HG02763 (cell line): Measurements from ENCODE around the gene HKDC1.
"Not testable (repeated sequence)": the region's sequence is repeated elsewhere in the genome, so short reads cannot be mapped to it uniquely, and the experiment has no call there.

Source experiments
- ATAC-seq: cut with Tn5 transposase; IDR thresholded peaks from one replicate; pipeline ENCODE4 v1.9.1; 2021; ENCODE audit warnings: mild to moderate bottlenecking, moderate library complexity; ENCODE audit not compliant: unreplicated experiment

The HKDC1 gene

DNA sequence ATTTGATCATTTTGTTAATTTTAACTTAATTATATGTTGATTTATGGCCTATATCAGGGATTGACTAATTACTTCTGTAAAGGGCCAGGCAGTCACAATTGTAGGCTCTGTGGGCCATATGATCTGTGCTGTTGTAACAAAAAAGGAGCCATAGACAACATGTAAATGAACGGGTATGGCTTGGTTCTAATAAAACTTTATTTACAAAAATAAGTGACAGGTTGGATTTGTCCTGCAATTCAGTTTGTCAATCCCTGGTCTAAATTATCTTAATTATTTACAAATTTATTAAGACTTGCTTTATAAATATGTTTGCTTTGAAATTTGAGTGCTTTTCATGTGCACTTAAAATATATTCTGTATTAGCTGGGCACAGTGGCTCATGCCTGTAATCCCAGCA is 55.3 kb downstream of the HKDC1 start:
- ATAC-seq = no peak

DNA sequence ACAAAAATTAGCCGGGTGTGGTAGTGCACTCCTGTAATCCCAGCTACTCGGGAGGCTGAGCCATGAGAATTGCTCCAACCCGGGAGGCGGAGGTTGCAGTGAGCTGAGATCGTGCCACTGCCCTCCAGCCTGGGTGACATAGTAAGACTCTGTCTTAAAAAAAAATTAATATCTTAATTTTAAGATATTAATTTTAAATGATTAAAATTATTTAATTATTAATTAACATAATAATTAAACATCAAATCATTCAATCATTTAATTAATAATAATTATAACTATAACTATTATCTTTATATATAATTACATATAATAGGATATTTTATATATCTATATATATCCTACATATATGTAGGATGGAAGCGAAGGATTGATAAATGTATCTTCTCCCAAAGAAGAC is 56.4 kb downstream of the HKDC1 start:
- ATAC-seq = no peak

DNA sequence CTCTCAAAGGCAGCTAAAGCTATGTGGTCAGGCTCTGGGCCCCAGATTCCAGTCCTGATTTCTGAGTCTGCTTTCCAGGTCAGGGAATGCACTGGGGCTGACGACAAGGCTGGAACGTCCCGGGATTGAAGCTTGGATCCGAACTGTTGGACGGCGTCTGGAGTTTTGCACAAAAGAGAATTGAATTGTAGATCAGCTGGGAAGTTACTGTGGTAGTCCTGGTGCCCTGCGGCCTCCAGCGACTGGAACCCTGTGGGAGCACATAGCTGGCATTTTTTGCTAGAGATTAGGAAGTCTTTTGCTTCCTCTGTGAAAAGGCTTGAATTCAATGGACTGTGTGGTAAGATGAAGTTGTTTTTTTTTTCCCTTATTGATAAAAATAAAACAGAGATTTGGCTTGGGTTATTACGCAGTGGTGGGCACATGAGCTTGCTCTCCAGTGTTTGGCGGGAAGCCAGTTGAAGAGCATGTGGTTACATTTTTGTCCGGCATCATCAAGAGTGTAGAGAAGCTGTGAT is 58.4 kb downstream of the HKDC1 start, which contains the start of gene HK1:
Gene HK1 (plus strand): TSS at position 51 of the 518 bp plus-strand sequence.
- ATAC-seq = no peak

DNA sequence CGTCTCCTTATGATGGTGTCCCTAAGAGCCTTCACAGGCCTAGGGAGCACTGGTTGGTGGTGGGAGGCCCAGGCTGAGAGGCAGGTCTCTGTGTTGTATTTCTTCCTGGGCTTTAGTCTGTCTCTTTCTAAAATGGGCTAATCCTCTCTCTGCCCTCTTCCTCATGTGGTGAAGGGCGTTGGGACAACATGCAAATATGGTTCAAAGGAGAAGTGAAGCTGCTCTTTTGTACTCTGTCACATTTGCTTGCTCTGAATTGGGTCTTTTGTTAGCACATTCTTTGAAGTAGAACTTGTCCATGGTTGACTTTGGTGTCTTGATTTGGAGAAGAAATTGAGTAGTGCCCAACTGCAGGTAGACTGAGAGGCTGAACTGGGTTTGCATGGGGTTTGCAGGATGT is 59.0 kb downstream of the HKDC1 start:
- ATAC-seq = no peak

DNA sequence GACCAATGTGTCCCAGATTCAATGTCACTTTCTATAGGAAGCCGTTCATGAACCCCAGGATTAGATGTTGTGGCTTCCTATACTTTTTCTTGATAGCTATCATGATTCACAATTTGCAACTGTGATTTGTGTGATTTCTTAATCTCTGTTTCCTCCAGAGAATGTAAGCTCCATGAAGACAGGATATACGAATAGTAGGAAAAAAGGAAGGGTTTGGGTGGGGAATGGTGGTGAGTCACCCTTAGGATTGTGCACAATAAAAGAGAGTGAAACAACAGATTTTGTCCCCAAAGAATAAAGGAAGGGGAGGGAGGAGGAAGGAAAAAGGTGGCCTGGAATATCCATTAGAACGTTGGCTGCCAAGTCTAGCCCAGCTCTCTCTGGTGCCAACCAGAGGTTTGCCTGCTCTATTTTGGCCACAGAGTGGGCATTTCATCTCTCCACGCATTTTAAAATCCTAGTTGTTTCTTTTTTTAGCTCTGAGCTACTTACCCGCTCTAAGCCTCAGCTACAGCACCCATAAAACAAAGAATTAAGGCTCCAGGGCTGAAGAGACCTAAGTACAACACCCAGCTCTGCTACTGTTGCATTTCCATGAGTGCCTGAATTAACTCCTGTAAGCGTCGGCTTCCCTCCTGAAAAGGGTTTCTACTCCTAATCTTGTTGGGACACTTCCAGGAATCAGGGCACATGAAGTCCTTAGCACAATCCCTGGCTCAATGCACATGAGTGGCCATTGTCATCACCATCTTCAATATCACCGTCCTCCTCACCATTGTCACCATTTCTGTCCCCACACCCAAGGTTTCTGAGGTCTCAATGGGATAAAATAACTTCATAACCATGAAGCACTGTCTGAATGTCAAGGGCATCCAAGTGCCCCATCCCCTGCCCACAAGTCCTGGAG is 61.6 kb downstream of the HKDC1 start:
- no peak for ATAC-seq

DNA sequence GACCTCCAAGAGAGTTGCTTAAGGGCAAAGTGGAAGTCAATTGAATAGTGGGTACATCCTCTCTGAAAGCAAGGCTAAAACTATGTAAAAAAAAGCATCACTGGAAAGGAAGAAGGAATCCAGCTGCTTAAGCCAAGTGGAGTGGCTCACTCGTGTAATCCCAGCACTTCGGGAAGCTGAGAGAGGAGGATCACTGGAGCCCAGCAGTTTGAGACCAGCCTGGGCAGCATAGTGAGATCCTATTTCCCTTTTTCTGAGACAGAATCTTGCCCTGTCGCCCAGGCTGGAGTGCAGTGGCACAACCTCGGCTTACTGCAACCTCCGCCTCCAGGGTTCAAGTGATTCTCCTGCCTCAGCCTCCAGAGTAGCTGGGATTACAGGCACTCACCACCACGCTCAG is 64.3 kb downstream of the HKDC1 start:
- not testable (repeated sequence) for ATAC-seq

DNA sequence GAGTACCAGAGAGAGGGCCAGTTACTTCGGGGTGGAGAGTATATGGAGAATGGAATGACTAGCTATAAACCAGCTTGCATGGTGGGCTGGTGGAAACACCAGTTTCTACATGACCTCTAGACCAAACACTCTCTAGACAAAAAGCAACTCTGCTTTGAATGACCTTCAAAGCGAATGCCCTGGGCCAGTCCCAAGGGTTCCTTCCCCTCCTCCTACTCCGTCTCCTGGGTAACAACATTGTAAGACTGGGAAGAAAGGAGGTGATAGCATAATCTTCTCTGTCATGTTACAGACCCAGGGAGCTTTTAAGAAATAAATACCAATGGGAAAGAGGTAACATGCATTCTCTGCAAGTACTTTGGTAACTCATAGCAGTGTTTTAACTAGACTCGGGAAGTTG is 65.6 kb downstream of the HKDC1 start:
- no peak for ATAC-seq

DNA sequence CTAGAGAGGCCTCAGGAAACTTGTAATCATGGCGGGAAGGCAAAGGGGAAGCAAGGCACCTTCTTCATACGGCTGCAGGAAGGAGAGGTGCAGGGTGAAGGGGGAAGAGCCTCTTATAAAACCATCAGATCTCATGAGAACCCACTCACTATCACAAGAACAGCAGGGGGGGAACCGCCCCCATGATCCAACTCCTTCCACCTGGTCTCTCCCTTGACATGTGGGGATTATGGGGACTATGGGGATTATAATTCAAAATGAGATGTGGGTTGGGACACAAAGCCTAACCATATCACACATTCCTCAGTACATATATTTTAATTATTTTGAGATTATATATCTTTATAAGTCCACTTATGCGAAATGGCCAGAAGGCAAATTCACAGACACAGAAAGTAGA is 67.0 kb downstream of the HKDC1 start:
- ATAC-seq = no peak

DNA sequence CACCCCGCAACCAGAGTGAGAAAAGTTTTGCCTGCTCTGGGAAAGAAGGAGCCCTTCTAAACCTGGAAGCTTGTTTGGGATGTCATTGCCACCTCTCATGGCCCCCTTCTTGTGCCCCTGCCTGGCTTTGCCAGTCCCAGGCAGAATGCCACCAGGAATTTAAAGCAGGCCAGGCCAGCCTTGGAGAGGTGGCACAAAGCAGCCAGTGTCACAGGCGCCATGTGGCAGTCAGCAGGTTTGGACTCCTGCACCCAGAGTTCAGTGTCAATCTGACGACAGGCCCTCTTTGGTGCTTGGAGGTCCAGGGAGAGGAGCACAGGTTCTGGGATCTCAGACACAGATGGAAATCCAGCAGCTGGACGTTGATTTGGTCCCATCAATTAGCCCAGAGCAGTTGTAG is 70.9 kb downstream of the HKDC1 start:
- ATAC-seq = no peak

DNA sequence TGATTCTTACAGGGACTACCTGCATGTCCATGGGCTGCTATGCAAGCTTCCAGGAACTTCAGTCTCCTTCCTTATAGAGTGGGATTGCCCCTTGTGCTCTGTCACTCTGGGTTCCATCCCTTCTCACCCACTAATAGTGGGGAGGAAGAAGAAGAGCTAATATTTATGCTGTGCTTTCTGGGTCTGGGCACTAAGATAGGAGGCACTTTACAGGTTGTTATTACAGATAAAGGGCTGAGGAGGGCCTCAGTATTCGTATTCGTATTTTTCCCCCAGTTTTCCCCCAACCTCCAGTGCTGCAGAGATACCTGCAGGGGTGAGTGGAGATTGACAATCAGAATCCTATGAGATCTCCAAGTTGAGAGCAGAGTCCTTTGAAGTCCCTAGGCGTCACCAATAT is 72.3 kb downstream of the HKDC1 start:
- no peak for ATAC-seq

DNA sequence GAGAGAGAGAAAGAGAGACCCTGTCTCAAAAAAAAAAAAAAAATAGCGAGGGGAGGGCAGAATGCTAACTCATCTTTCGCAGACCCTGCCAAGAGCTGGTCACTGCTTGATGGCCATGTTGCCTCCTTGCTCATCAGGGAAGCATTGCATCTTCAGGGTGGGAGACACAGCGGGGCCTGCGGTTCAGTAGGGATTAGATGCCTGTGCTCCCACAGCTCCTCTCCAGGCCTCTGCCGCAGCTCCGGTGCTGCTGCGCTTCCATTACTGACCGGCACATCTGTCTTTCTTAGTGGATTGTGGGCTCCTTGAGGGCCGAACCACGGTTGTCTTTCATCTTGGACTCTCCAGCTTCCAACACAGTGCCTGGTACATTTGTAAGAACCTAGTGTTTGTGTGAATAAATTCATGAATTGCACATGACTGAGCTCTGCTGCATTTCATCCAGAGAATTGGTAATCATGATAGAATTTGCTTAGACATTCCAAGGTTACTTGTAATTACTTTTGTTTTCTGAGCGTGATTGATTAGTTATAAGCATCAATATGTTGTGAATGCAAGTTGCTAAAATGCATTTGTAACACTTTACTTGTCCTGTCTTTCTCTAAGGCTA is 75.0 kb downstream of the HKDC1 start:
- no peak for ATAC-seq

DNA sequence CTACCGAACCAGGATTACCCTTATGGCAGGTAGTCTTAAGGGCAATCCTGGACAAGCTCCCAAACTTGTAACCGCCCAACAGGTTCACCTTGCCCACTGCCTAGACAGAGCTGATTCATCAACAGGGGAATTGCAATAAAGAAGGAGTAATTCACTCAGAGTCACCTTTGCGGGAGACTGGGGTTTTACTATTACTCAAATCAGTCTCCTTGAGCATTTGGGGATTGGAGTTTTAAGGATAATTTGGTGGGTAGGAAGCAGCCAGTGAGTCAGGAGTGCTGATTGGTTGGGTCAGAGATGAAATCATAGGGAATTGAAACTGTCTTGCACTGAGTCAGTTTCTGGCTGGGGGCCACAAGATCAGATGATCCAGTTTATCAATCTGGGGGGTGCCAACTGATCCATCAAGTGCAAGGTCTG is 83.5 kb downstream of the HKDC1 start:
- no peak for ATAC-seq

DNA sequence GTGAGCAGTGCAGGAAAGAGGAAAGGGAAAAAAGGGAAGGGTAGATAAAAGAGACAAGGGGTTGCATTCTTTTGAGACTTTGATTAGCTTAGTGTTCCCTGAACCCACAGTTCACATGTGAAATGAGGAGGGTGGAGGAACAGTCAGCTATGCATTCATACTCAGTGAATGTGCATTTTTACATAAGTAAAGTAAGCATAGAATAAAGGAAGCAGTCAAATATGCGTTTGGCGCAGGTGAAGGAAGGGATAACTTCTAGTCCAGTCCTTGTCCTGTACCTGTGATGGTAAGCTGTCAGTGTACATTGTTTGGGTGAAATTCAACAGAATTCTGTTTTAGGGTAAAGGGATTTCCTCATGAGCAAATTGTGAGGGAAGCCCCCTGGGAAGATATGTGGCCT is 86.3 kb downstream of the HKDC1 start:
- ATAC-seq = no peak

DNA sequence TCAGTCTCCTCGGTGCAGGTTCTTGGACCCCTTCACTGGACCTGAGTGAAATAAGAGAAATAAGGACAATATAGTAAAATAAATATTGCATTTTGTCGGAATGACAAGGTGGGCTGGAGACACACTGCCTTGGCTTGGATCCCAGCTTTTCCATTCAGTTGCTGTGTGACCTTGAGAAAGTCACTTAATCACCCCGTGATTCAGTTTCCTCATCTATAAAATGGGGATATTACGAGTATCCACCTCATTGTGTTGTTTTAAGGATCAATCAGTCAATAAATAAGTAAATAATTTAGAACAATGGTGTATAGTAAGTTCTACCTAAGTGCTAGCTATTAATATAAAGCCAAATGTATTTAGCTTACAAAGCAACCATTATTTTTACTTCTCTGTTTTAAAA is 87.3 kb downstream of the HKDC1 start:
- no peak for ATAC-seq

DNA sequence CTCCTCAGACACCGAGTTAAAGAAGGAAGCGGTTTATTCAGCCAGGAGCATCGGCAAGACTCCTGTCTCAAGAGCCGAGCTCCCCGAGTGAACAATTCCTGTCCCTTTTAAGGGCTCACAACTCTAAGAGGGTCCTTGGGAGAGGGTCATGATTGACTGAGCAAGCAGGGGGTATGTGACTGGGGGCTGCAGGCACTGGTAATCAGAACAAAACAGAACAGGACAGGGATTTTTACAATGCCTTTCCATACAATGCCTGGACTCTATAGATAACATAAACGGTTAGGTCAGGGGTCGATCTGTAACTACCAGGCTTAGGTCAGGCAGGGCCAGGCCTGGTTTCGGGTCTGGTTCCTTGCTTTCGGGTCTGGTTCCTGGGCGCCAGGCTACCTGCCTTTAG is 88.2 kb downstream of the HKDC1 start:
- ATAC-seq = not testable (repeated sequence)

DNA sequence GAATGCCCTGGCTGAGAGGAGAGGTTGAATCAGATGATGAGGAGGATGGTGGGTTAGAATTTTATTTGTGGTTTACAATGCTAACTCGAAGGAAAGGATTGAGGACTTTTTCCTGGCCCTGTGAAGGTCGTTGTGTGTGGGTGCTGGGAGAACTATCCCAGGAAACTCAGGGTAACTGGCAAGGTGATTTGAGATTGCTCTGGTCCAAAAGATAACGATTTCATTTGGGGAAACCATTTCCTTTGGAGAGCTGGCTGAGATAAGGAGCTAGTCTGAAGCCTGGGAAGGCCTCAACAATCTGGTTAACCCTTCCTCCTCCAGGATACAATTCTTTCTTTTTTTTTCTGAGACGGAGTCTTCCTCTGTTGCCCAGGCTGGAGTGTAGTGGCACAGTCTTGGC is 91.2 kb downstream of the HKDC1 start:
- ATAC-seq = no peak

DNA sequence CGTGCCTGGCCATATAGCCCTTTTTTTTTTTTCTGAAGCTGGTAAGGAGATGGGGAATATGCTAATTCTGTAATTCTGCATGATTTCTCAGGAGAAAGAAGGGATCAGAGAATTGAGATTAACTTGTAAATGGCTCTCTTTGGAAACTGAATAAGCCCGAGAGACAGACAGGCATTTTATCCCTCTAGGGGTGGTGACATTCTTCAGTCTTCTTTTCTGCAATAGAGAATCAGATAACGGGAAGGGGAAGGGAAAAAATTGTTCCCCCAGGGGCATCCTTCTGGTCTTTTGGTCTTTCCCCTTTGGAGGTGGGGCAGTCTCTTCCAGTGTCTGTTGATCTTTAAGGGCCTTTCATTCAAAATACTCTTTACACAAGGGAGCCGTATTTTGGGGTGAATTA is 92.4 kb downstream of the HKDC1 start:
- no peak for ATAC-seq

DNA sequence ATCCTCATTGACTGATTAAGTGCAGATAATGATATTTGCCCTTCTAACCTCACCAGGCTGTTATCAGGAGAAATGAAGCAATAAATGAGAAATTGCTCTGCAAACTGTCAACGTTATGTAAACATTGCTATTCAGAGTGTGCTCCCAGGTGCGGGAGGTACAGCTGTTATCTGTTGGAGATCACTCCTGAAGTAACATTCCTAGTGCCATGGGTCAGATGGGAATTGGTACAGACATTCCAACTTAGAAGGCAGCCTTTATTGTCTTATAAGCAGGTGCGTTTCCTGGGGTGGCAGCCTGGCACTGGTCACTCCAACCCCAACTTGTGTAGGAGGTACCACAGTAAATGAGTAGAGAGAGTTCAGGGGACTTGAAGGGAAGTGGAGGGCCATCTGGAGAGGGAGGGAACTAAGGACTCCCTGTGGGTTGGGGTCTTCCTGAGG is 95.0 kb downstream of the HKDC1 start:
- ATAC-seq = no peak

DNA sequence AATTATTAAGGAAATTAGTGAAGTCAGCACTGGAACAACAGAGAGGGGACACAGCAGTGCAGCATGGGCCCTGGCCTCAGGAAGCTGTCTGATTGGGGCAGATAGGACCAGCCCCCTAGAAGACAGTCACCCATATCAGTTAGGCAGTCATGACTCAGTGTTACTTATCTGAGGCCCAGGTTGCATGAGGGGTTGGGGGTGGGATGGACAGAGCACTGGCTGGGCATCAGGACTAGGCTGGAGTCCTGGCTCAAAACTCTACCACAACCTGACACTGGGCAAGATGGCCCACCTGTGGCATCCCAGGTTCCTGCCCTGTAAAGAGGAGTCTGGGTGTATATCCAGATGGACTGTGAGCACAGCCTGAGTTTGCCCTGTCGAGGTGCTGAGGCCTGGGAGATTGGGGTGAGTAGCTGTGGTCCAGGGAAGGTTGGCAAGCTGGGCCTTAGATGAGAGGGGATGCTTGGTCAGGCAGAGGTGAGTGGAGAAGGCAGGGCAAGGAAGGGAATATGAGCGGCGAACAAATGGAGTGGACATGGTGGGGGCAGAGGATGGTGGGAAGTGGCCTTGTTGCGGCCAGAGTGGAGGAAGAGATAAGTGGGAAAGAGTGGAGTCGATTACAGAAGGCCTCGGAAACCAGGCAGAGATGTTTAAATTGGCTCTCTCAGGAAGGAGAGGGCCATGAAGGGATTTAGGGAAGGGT is 95.6 kb downstream of the HKDC1 start:
- ATAC-seq = no peak

DNA sequence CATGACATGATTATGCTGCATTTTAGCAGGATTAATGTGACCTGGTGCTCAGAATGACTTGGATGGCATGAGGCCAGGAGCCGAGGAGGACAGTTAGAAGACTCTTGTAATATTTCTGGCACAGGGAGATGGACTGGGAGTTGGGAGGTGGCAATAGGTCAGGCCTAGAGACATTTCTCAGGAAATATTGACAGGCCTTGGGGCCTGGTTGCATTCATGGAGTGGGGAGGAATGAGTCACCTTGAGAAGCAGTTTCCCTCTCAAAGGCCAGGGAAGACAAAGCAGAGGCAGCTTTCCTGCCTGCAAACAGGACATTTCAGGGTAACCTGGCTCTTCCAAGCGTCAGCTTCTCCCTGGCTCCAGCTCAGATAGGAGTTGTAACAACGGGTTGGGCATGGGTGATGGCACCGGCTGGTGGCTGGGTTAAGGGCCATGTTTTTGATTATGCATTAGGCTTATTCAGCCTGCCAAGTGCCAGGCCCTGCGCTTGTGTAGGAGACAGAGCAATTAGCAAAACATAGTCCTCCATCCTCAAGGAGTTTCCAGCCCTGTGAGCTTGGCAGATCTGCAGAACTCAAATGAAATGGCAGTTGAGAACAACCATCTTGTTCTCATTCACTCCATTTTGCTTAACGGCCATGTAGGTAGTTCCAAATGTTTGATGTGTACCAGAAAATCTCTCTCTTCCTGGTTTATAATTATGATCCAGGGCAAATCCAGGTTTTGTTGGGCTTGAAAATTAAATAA is 96.4 kb downstream of the HKDC1 start:
- ATAC-seq = no peak
